Peyer's patch (tissue), 4 donors: ENCODE results near the gene PCDHB11. TPM values are rescaled to one million over a fixed set of nuclear protein-coding genes. Genes with fewer than 3 reads are reported as not detected.
"Not testable (repeated sequence)": the region's sequence is repeated elsewhere in the genome, so short reads cannot be mapped to it uniquely, and the experiment has no call there.

Experiments used
- DNase-seq, 3 donors: peaks; one replicate each; pipeline ENCODE4 v3.0.0-alpha.2; 2017 to 2019
- H3K27ac ChIP-seq, 4 donors: fragments of 200-600 bp; sonication (generic); one replicate each; pipeline ENCODE4 v1.5.1; 2016 to 2019
- H3K27me3 ChIP-seq, 2 donors: fragments of 200-600 bp; sonication (generic); one replicate each; pipeline ENCODE4 v1.5.1; 2019
- H3K36me3 ChIP-seq, 3 donors: fragments of 200-600 bp; sonication (generic); one replicate each; pipeline ENCODE4 v1.5.1; 2016 to 2019
- H3K4me1 ChIP-seq, 4 donors: fragments of 200-600 bp; sonication (generic); one replicate each; pipeline ENCODE4 v1.5.1; 2016 to 2019
- H3K4me3 ChIP-seq, 4 donors: fragments of 200-600 bp; sonication (generic); 1 replicate in 3 of 4; 2 replicates in 1 of 4; pipeline ENCODE4 v1.5.1; 2016 to 2019; ENCODE audit warnings: mild to moderate bottlenecking in 1 of 4
- H3K9me3 ChIP-seq, 4 donors: fragments of 200-600 bp; sonication (generic); one replicate each; pipeline ENCODE4 v1.5.1; 2016 to 2019; ENCODE audit warnings: mild to moderate bottlenecking in 1 of 4
- POLR2A ChIP-seq, 2 donors: fragments of 450-650 bp; IDR thresholded peaks; one replicate each; pipeline ENCODE4 v1.5.1; 2017; ENCODE audit warnings: antibody characterized with exemption in 2 of 2, mild to moderate bottlenecking in 2 of 2, moderate library complexity in 2 of 2
- total RNA-seq, 4 donors: library from RNA; depleted of rRNA; stranded (reverse); fragments of >200 nt; gene quantifications; one replicate each; pipeline ENCODE4 v1.1.0, GENCODE V29; 2016
- TF ChIP-seq, protein P1 (sequence below), 6 experiments: fragments of 450-650 bp in 4 of 6; fragments of 200-600 bp in 2 of 6; sonication (generic) in 1 of 6; IDR thresholded peaks; one replicate each; pipeline ENCODE4 v1.5.1; 2017 to 2019; ENCODE audit warnings: antibody characterized with exemption in 6 of 6, mild to moderate bottlenecking in 3 of 6, moderate library complexity in 1 of 6

The PCDHB11 gene
- total RNA-seq, 4 donors from 2014 or later, result 0.27 to 2.8 TPM; not detected in 2

DNA sequence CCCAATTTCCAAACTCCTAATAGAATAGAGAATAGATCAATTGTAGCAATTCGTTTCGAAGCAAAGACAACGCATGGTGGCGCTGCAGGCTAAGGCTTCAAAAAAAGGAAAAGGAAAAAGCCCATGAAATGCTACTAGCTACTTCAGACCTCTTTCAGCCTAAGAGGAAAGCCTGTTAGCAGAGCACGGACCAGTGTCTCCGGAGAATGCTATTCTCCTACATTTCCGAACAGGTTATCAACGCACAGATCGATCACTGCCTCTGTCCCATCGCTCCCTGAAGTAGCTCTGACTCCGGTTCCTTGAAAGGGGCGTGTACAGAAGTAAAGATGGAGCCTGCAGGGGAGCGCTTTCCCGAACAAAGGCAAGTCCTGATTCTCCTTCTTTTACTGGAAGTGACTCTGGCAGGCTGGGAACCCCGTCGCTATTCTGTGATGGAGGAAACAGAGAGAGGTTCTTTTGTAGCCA is 45.9 kb downstream of the PCDHB11 start, which contains the start of gene PCDHB15:
Gene PCDHB15, plus strand, starts transcription at position 146 of the 468 bp plus-strand sequence. Its CDS starts 184 bp downstream, at position 330.
- no peak within 1 kb of the TSS for H3K27ac ChIP-seq
- no peak for DNase-seq
- H3K27me3 ChIP-seq, result no peaks in the 10 kb centered on the region
- H3K4me1 ChIP-seq, result no peaks in the 10 kb centered on the region
- H3K4me3 ChIP-seq, result peak within 1 kb of the TSS in 1 of 4 donors; percentile 23
- TF ChIP-seq POLR2A (IDR thresholded peaks at IDR 0.05), result no peak
- TF ChIP-seq, protein P1, sequence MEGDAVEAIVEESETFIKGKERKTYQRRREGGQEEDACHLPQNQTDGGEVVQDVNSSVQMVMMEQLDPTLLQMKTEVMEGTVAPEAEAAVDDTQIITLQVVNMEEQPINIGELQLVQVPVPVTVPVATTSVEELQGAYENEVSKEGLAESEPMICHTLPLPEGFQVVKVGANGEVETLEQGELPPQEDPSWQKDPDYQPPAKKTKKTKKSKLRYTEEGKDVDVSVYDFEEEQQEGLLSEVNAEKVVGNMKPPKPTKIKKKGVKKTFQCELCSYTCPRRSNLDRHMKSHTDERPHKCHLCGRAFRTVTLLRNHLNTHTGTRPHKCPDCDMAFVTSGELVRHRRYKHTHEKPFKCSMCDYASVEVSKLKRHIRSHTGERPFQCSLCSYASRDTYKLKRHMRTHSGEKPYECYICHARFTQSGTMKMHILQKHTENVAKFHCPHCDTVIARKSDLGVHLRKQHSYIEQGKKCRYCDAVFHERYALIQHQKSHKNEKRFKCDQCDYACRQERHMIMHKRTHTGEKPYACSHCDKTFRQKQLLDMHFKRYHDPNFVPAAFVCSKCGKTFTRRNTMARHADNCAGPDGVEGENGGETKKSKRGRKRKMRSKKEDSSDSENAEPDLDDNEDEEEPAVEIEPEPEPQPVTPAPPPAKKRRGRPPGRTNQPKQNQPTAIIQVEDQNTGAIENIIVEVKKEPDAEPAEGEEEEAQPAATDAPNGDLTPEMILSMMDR (IDR thresholded peaks at IDR 0.05), result peak in 3 of 6 experiments; percentile 7 to 8 (median 7)
- no peaks in the 10 kb centered on the region for H3K36me3 ChIP-seq
- H3K9me3 ChIP-seq, result peaks cover 0 to 89% (median 27%) of the 10 kb centered on the region in 4 donors

DNA sequence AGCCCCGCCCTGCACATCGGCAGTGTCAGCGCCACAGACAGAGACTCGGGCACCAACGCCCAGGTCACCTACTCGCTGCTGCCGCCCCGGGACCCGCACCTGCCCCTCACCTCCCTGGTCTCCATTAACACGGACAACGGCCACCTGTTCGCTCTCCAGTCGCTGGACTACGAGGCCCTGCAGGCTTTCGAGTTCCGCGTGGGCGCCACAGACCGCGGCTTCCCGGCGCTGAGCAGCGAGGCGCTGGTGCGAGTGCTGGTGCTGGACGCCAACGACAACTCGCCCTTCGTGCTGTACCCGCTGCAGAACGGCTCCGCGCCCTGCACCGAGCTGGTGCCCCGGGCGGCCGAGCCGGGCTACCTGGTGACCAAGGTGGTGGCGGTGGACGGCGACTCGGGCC is 47.5 kb downstream of the PCDHB11 start:
- H3K36me3 ChIP-seq, H3K27me3 ChIP-seq: not testable (repeated sequence)
- peaks cover 0 to 90% (median 20%) of the 10 kb centered on the region in 4 donors for H3K9me3 ChIP-seq

DNA sequence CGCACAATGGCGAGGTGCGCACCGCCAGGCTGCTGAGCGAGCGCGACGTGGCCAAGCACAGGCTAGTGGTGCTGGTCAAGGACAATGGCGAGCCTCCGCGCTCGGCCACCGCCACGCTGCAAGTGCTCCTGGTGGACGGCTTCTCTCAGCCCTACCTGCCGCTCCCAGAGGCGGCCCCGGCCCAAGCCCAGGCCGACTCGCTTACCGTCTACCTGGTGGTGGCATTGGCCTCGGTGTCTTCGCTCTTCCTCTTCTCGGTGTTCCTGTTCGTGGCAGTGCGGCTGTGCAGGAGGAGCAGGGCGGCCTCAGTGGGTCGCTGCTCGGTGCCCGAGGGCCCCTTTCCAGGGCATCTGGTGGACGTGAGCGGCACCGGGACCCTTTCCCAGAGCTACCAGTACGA is 48.0 kb downstream of the PCDHB11 start:
- not testable (repeated sequence) for H3K36me3 ChIP-seq, DNase-seq, H3K27me3 ChIP-seq, H3K4me3 ChIP-seq, H3K27ac ChIP-seq, H3K4me1 ChIP-seq
- H3K9me3 ChIP-seq, result peaks cover 0 to 92% (median 19%) of the 10 kb centered on the region in 4 donors

More for the DNA sequence above, 47.5 kb downstream of the PCDHB11 start:
- not testable (repeated sequence) for H3K4me1 ChIP-seq, DNase-seq, H3K4me3 ChIP-seq, H3K27ac ChIP-seq

DNA sequence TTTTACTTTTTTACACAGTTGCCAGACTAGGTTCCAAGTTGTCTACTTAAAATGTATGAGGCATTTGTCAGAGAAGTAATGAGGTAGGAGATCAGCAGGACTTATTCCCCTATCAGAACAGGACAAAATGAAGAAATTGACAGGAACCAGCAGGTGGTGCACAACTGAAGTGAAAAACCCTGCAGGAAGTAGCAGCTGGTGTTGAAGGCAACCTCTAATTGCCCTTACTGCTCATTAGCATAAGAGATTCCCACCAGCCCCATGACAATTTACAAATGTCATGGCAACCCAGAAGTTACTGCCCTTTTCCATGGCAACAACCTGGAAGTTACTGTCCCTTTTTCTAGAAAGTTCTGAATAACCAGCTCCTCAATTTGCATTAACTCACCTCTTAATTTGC is 51.1 kb downstream of the PCDHB11 start:
- H3K4me3 ChIP-seq, result no peak overlapping the region
- H3K4me1 ChIP-seq, result no peaks in the 10 kb centered on the region
- no peak for DNase-seq
- H3K27me3 ChIP-seq, result no peaks in the 10 kb centered on the region
- no peak overlapping the region for H3K27ac ChIP-seq
- no peak for TF ChIP-seq POLR2A (IDR thresholded peaks at IDR 0.05)
- TF ChIP-seq, protein P1 (IDR thresholded peaks at IDR 0.05), result no peak
- peaks cover 0 to 89% (median 19%) of the 10 kb centered on the region in 4 donors for H3K9me3 ChIP-seq
- no peaks in the 10 kb centered on the region for H3K36me3 ChIP-seq

Other genes with a start within 250 kb of the PCDHB11 start
- gene PCDHAC2, start 233.2 kb upstream of the PCDHB11 start, total RNA-seq, result 1 to 10 TPM in 1 of 4 donors, under 1 TPM in 3; 0.18 to 1.7 (median 0.43) TPM
- not detected for gene PCDHB1, start 148.3 kb upstream of the PCDHB11 start, total RNA-seq
- gene PCDHB2, start 105.0 kb upstream of the PCDHB11 start, total RNA-seq, result 1 to 10 TPM in 1 of 4 donors, under 1 TPM in 3; 0.35 to 1.3 (median 0.65) TPM
- 1 to 10 TPM in 2 of 4 donors, under 1 TPM in 1, not detected in 1; 0.70 to 4.1 (median 1.1) TPM for gene PCDHB3, start 99.2 kb upstream of the PCDHB11 start, total RNA-seq
- 1 to 10 TPM in 2 of 4 donors, under 1 TPM in 1, not detected in 1; 0.80 to 6.6 (median 1.2) TPM for gene PCDHB4, start 77.8 kb upstream of the PCDHB11 start, total RNA-seq
- gene PCDHB5, start 64.4 kb upstream of the PCDHB11 start, total RNA-seq, result under 1 TPM in 1 of 4 donors, not detected in 3; 0.18 TPM
- gene PCDHB6, start 49.6 kb upstream of the PCDHB11 start, total RNA-seq, result under 1 TPM in 1 of 4 donors, not detected in 3; 0.54 TPM
- under 1 TPM in 2 of 4 donors, not detected in 2; 0.53 to 0.54 TPM for gene PCDHB7, start 27.0 kb upstream of the PCDHB11 start, total RNA-seq
- gene PCDHB8, start 21.8 kb upstream of the PCDHB11 start, total RNA-seq, result not detected
- gene PCDHB16, start 17.2 kb upstream of the PCDHB11 start, total RNA-seq, result 1 to 10 TPM in 1 of 4 donors, under 1 TPM in 2, not detected in 1; 0.35 to 5.8 (median 0.40) TPM
- 1 to 10 TPM in 1 of 4 donors, under 1 TPM in 3; 0.18 to 1.7 (median 0.39) TPM for gene PCDHB9, start 12.5 kb upstream of the PCDHB11 start, total RNA-seq
- gene PCDHB10, start 7.3 kb upstream of the PCDHB11 start, total RNA-seq, result under 1 TPM in 3 of 4 donors, not detected in 1; 0.54 to 0.83 (median 0.76) TPM
- gene PCDHB12, start 9.1 kb downstream of the PCDHB11 start, total RNA-seq, result 1 to 10 TPM in 1 of 4 donors, under 1 TPM in 3; 0.35 to 4.1 (median 0.88) TPM
- gene PCDHB13, start 14.3 kb downstream of the PCDHB11 start, total RNA-seq, result under 1 TPM; 0.13 to 0.83 (median 0.32) TPM
- gene PCDHB14, start 23.7 kb downstream of the PCDHB11 start, total RNA-seq, result 1 to 10 TPM in 1 of 4 donors, under 1 TPM in 2, not detected in 1; 0.19 to 1.1 (median 0.54) TPM
- gene PCDHB15, start 45.8 kb downstream of the PCDHB11 start, total RNA-seq, result under 1 TPM in 2 of 4 donors, not detected in 2; 0.27 to 0.35 TPM
- gene SLC25A2, start 104.4 kb downstream of the PCDHB11 start, total RNA-seq, result 1 to 10 TPM; 1.1 to 4.1 (median 2.9) TPM
- gene TAF7, start 121.2 kb downstream of the PCDHB11 start, total RNA-seq, result 10 to 100 TPM; 42.2 to 80.0 (median 47.5) TPM
- gene PCDHGA1, start 130.9 kb downstream of the PCDHB11 start, total RNA-seq, result 1 to 10 TPM in 1 of 4 donors, not detected in 3; 1.7 TPM
- gene PCDHGA2, start 139.1 kb downstream of the PCDHB11 start, total RNA-seq, result 1 to 10 TPM in 2 of 4 donors, under 1 TPM in 1, not detected in 1; 0.57 to 1.7 (median 1.1) TPM
- 1 to 10 TPM in 1 of 4 donors, under 1 TPM in 2, not detected in 1; 0.40 to 1.7 (median 0.76) TPM for gene PCDHGA3, start 144.2 kb downstream of the PCDHB11 start, total RNA-seq
- gene PCDHGB1, start 150.5 kb downstream of the PCDHB11 start, total RNA-seq, result under 1 TPM in 3 of 4 donors, not detected in 1; 0.27 to 0.53 (median 0.47) TPM
- 1 to 10 TPM in 2 of 4 donors, under 1 TPM in 2; 0.27 to 3.3 (median 0.81) TPM for gene PCDHGA4, start 155.4 kb downstream of the PCDHB11 start, total RNA-seq
- gene PCDHGB2, start 160.4 kb downstream of the PCDHB11 start, total RNA-seq, result 1 to 10 TPM; 1.2 to 5.8 (median 1.6) TPM
- gene PCDHGA5, start 164.5 kb downstream of the PCDHB11 start, total RNA-seq, result 10 to 100 TPM in 1 of 4 donors, 1 to 10 TPM in 2, under 1 TPM in 1; 0.94 to 10.7 (median 1.7) TPM
- 1 to 10 TPM; 1.6 to 5.0 (median 2.0) TPM for gene PCDHGB3, start 170.6 kb downstream of the PCDHB11 start, total RNA-seq
- gene PCDHGA6, start 174.3 kb downstream of the PCDHB11 start, total RNA-seq, result 1 to 10 TPM in 2 of 4 donors, under 1 TPM in 2; 0.70 to 4.1 (median 1.0) TPM
- gene PCDHGA7, start 183.1 kb downstream of the PCDHB11 start, total RNA-seq, result 1 to 10 TPM in 2 of 4 donors, under 1 TPM in 2; 0.35 to 2.5 (median 0.95) TPM
- 1 to 10 TPM; 1.1 to 3.3 (median 1.9) TPM for gene PCDHGB4, start 188.1 kb downstream of the PCDHB11 start, total RNA-seq
- gene PCDHGA8, start 193.0 kb downstream of the PCDHB11 start, total RNA-seq, result 1 to 10 TPM in 2 of 4 donors, under 1 TPM in 2; 0.35 to 2.5 (median 1.1) TPM
- 1 to 10 TPM; 2.3 to 9.1 (median 2.9) TPM for gene PCDHGB5, start 198.3 kb downstream of the PCDHB11 start, total RNA-seq
- 10 to 100 TPM in 1 of 4 donors, 1 to 10 TPM in 3; 1.9 to 17.3 (median 4.0) TPM for gene PCDHGA9, start 203.2 kb downstream of the PCDHB11 start, total RNA-seq
- 1 to 10 TPM; 1.1 to 7.4 (median 3.3) TPM for gene PCDHGB6, start 208.4 kb downstream of the PCDHB11 start, total RNA-seq
- 1 to 10 TPM; 3.2 to 7.7 (median 4.2) TPM for gene PCDHGA10, start 213.4 kb downstream of the PCDHB11 start, total RNA-seq
- 1 to 10 TPM; 4.0 to 5.8 (median 4.3) TPM for gene PCDHGB7, start 218.1 kb downstream of the PCDHB11 start, total RNA-seq
- 1 to 10 TPM; 1.1 to 5.0 (median 2.4) TPM for gene PCDHGA11, start 221.4 kb downstream of the PCDHB11 start, total RNA-seq
- gene PCDHGA12, start 230.9 kb downstream of the PCDHB11 start, total RNA-seq, result 10 to 100 TPM in 1 of 4 donors, 1 to 10 TPM in 3; 1.4 to 12.4 (median 4.7) TPM